GM21526 (cell line): ENCODE results near the gene ADRB2.

Experiments used
- ATAC-seq: cut with Tn5 transposase; IDR thresholded peaks from one replicate; pipeline ENCODE4 v1.9.1; 2021; ENCODE audit warnings: moderate library complexity; ENCODE audit not compliant: unreplicated experiment, low FRiP score

The ADRB2 gene

DNA sequence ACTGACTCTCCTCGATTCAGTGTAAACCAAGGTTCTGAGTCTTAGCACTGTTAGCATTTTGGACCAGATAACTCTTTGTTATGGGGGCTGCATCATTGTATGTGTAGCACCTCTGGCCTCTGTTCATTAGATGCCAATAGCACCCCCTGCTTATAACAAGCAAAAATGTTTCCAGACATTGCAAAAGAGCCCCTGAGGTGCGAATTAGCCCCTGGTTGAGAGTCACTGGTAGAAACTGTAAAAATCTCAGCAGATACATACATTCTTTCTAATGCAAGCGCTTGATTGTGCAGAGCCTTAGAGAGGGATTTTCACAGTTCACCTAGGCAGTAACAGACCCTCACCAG lies 2.8 kb downstream of the ADRB2 start:
- no peak for ATAC-seq

DNA sequence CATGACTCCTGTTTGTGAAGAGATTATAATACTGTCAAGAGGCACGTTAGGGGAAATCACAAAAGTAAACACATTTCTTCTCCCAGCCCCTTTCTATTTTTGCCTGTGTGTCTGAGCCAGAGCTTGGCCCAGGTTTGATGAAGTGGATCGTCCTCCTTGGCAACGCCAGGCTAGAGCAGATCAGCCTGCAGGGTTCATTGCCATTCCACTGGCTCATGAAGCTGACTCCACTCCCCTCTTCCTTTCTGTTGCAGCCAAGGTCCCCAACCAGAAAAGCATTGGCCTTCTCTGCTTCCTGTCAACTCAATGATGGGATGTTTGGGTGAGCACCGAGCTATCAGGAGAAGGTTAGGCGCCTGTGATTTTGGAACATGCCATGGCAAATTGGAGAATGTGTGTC lies 3.3 kb downstream of the ADRB2 start:
- ATAC-seq: no peak

DNA sequence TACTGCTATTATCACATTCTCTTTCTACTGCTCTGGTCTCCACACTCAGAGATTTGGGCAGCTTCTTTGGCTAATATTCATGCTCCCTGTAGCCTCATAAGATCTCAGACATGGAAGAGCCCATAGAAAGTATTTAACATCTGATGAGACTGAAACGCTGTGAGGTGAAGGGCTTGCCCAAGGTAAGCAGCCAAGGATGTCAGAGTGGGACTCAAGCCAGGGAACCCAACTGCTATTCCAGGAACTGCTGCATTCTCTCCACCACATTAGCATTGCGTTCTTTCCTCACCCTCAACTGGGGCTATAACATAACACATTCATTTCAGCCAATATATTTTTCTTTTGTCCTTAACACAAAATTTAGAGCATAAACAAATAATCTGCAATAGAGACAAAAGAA lies 3.8 kb downstream of the ADRB2 start:
- no peak for ATAC-seq

DNA sequence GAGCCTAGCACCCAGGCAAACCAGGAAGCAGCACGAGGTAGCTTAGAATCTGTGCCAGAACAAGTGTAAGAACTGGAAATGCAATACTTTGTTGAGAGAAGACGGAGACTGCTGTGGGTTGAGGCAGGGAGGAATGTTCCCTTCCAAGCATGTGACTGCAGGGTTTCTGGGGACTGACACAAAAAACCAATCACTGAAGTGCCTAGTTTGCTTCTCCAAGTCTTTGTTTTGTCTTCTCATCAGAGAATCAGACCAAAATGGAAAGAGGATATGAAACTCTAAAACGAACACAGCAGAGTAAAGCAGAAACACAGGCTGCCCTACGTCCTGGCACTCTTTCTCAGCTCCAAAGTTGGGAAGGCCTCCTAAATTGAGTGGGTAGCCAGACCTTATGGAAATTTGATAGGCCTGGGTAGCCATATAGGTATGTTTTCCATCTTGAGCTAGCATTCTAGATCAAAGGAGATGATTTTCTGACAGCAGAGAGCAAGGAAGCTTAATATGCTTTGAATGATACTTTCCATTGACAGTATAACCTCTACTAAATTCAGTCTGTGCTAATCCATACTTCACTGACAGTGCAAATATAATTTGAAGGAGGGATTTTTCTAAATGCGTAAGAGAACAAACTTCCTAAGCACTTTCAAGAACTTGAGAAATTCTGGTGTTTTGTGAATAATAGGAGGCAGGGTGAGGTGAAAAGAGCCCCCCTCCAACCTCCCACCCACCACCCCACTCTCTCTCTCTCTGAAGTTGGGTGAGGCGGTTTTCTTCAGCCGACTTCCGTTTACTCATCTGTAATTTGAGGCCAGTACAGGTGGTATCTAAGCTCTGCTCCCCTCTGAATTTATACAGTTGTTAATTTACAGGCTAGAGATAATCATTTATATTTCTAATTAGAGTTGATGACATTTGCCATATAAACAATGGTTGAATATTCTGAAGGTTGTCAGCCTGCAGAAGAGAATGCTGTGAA lies 5.5 kb downstream of the ADRB2 start:
- ATAC-seq: peak; percentile 88

DNA sequence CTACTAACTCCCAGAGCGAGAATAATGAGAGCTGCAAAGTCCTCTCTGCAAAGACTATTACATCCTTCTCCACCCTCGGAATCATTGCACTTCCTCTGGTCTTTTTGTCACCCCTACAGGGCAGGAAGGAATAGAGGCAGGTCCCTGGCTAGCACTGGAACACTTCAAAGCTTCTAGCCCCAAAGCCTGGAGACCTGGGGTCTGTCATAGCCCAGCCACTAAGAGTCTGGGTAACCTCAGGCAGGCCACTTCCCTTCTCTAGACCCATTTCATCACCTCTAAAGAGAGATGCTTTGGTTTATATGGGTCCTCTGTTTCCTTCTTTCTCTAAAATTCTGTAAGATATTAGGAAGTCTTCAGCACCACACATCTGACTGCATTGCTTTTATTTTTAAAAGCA lies 6.7 kb downstream of the ADRB2 start:
- no peak for ATAC-seq

DNA sequence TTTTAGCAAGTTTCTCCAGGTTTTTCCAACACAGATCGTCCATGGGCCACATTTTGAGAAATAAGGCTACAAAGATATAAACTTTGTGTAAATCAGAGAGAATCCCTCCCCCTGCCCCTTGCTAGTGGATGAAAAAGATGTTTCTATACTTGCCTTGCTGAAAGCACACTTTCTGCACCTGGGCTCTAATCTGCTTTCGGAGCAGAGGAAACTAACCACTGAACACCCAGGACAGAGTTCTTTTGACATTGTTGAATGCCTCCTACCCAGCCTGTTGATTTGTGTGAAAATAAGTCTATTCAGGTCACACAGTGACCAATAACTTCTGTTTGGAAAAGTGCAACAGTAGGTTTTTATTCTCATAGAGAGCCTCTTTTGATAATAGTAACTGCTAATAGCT lies 7.5 kb downstream of the ADRB2 start:
- no peak for ATAC-seq

DNA sequence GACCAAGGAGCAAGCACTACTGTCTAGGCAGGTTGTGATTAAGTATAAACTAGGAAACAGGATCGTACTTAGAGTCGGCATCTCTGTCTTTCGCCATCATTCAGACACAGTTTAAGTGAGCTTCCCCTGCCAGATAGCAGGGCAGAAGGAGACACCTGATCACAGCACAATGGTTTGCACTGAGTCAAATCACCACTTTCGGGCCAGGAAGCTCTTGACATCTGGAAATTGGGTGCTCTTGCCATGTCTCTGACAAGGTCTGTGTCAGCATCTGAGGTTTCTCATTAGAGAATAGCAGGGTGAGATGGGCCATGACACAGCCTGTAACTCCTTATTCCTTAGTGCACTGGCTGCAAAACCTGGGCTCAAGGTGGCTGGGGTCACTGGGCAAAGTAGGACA lies 8.3 kb downstream of the ADRB2 start:
- ATAC-seq: peak; percentile 50

DNA sequence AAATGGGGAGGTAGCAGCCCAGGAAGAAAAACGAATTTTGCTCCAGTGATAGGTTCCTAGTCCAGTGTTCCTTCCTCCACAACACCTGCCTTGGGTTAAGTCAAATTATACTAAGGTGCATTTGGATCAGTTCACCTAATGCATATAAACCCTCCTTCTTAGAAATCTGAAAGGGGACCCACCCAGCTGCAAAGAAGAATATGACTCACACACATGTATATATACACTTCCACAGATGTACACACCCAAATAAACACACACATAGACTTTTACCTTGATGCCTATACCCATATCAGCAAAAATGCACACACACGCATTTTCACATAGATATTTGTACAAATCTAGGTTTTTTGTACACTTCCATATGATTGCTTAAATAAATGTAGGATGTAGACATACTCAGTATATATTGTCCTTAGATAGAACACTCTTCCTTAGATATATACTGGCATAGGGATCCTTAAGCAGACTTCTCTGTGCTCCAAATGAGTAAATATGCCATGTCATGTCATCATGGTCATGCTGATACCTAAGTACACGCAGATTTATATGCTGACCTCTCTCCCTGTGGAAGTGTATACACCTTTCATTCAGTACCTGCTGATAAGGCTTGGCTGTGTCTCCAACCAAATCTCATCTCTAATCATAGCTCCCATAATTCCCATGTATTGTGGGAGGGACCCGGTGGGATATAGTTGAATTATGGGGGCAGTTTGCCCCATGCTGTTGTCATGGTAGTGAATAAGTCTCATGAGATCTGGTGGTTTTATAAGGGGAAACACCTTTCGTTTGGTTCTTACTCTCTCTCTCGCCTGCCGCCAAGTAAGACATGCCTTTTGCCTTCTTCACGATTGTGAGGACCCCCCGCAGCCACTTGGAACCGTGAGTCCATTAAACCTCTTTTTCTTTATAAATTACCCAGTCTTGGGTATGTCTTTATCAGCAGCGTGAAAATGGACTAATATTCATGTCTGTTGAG lies 10.2 kb downstream of the ADRB2 start:
- no peak for ATAC-seq

DNA sequence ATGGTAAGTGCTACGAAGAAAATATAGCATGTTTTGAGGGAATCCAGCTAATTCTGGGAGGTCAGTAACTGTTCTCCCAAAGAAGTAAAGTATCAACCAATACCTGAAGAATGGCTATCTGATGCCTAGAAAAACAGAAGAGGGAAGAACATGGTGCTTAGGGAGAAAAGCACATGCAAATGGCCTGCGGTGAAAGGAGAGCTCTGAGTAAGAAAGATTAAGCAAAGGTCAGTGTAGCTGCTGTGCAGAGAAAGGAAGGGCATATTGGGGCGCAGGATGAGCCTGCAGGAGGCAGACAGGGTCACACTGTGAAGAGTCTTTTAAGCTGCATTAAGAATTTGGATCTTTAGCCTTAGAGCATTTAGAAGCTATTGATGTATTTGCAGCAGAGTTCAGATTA lies 11.0 kb downstream of the ADRB2 start:
- no peak for ATAC-seq

DNA sequence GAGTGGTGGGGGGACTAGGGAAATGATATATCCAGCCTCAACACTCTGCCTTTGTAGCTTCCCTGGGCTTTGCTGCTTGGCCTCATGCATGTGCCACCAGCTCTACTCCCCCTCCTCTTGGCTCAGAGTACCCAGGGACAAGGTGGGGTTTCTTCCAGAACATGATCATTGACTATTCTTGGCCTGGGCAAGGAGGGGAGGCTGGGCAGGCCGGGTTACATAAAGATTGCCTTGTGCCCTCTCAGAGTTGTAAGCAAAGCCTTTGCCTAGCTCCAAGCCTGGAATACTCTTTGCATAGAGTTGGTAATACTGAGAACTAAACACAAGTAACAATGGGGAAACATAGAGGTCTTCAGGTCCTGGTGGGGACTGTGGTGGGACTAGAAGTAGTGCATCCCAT lies 11.9 kb downstream of the ADRB2 start:
- ATAC-seq: no peak

DNA sequence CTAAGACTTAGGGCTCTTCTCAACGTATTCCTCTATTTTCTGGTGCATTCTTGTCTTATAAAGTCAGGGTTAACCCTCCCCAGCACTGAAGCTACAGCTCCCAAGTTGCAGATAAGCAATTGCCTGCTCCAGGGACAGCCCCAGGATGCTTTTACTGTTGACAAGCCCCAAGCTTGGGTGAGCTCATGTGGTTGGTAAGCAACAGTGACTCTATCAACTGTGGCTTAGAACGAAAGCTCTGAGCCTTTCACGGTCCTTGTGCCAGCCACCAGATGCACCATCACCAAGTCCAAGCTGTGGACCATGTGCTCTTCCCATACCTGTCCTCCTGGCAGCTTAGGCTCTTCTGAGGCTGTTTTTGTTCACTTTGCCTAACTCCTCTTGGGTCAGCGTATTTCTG lies 13.5 kb downstream of the ADRB2 start:
- ATAC-seq: no peak

DNA sequence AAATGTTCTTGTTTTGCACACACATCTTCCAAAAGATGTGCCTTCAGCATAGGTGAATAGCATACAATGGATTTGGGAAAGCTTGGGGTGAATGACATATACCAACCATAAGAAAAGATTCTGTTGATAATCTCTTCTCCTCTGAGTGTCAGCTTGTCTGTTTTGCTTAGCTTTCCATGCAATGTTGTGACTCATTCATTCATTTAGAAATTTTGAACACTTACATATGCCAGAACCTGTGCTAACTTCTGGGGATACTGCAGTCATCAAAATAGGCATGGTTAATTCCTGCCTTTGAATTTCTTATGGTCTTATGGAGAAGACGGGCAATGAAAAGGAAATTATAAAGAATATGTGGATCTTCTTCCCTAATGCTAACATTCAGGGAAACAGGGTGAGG lies 14.1 kb downstream of the ADRB2 start:
- ATAC-seq: no peak

DNA sequence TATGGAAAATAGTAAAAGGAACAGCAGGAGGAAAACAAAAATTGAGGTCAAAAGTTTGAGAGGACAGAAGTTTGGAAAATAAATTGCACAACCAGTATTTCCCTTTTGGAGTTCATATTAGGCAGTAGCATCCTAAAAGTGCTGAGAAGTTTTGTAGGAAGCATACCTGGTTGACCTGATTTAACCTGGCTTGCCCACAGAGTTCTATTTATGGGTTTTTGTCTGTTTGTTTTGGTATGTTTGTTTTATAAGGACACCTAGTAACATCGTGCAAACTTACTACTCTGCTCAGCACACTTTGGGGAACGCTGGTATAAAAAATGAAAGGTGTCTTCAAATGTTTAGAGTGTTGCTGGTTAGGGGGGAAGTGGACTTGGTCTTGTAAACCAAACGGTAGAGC lies 15.1 kb downstream of the ADRB2 start:
- ATAC-seq: no peak

DNA sequence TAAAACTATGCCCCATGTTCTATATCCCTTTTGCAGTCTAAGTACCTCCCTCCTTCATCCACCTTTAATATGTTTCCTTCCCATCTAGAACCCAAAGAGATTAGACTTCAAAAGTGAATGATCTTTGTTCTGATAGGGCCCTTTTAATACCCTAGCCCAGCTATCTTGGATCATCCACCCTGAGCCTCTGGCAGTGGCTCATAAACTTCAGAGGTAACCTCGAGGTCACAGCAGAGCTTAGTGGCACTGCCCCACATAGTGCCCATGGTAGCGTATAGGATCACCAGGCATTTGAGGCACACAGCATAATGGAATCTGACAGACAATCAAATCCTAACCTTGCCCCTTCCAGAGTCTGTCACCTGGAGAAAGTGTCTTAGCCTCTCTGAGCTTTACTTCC lies 15.8 kb downstream of the ADRB2 start:
- no peak for ATAC-seq

DNA sequence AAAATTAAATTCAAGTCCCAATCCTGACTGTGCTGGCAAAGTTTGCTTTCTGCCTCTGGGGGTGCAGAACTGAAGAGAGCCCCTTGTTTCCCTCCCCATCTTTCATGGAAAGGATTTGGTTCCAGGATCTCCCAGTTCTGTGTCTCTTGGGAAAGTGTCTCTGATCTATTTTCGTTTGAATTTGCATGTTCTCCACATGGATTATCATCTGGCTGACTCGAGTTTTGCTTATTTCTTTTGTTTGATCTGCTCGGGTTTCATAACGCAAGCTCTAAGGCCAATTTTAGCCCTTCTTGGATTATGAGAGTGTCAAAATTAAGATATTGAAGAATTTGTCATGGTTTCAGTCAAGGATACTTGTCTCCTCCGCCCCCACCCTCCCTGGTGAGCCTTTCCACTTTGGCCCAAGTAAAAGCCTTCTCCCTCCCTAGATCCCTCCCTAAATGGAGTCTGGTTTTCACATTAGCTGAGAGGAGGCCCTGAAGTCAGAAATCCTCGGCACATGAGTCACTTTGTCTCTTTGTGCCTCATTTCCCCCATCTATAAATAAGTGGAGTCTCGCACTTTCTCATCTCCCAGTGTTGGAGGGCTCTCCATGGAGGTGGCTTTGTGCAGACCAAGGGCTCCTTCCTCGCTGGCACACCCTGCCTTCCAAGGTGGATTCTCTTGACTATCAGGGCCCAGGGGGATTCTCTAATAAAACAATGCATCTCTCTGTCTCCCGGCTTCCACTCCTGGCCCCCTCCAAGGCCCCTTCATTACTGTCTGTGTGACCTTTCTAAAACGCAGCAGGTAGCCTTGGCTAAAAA lies 17.3 kb downstream of the ADRB2 start:
- no peak for ATAC-seq

DNA sequence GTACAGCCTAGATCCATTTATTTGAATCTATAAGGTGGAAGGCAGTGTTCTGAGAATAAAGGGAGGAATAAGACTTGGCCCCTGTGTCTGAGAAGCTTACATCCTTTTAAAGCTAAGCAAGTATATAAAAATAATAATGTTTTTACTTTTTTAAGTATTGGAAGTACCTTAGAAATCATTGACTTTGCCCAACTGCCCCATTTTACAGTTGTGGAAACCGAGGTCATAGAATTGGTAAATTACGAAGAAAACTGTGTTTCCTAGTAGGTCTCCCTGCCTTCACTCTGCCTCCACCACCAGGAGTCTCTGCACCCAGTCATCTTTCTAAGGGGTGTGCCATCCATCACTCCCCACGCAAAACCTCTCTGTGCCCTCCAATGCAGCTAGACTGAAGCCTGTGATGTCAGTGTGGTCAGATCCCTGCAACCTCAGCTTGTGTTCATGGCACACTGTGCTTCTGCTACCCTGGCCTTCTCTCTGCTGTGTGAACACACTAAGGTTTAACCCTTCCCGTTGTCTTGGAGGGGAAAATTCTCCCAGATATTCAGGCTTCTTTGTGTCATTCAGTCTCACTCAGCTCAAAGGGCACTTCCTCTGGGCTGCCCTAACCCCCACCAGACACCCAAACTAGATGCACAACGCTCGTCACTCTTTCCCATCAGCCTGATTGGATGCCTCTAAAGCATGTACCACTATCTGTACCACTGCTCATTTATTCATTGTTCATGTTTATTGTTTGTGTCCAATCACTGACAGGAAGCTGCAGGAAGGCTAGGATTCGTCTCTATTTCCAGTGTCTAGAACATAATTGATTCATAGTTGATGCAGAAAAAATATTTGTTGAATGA lies 18.2 kb downstream of the ADRB2 start:
- no peak for ATAC-seq

DNA sequence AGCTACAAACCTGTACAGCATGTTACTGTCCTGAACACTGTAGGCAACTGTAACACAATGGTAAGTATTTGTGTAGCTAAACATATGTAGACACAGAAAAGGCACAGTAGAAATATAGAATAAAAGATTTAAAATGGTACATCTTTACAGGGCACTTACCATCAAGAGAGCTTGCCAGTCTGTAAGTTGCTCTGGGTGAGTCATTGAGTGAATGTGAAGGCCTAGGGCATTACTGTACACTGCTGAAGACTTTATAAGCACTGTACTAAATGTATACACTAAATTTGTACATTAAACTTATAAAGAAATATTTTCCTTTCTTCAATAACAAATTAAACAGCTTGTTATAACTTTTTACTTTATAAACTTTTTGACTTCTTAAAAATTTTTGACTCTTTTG lies 20.5 kb downstream of the ADRB2 start:
- no peak for ATAC-seq

DNA sequence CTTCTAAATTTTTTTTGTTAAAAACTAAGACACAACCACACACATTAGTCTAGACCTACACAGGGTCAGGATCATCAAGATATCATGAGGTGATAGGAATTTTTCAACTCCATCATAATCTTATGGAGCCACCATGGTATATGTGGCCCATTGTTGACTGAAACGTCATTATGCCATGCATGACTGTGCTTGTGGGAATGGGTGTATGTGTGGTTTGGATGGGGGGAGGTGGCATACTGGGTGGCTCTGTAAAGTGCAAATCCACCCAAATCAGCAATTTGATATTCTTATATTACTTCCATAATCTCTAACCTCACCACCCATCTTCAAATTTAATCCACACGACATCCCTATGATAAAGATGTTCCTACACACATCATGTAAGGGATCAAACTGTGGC lies 21.0 kb downstream of the ADRB2 start:
- no peak for ATAC-seq

DNA sequence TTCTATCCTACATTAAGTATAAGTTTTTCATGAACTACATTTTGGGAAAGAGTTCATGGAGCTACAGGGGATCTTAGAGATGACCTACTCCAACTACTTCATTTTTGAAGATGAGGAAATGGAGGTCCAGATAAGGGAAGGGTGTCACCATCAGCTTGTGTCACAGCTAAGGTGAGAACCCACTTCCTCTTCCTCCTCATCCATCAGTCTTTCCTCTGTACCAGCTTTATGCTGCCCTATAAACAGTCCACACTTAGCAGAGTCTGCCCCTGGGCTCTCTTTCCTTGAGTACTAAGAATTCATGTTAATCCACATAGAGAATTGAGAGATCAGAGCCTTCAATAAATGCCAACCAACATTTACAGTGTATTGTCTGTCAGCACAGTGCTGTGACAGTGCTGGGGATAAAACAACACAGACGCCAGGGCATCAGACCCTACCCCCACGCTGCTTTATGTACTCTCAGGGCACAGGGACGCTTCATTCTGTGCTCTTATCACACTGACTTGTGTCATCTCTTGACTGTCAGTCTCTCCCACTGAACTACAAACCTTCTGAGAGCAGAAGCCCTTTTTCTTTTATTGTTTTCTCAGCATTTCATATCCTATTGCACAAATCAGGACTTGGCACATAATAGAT lies 22.1 kb downstream of the ADRB2 start:
- ATAC-seq: no peak
